Peyer's patch (tissue), 4 donors: ENCODE results near the gene FARS2.

Experiments
- POLR2A ChIP-seq, 2 donors: fragments of 450-650 bp; IDR thresholded peaks; one replicate each; pipeline ENCODE4 v1.5.1; 2017; ENCODE audit warnings: antibody characterized with exemption in 2 of 2, mild to moderate bottlenecking in 2 of 2, moderate library complexity in 2 of 2
- TF ChIP-seq, protein P1 (sequence below), 6 experiments: fragments of 450-650 bp in 4 of 6; fragments of 200-600 bp in 2 of 6; sonication (generic) in 1 of 6; IDR thresholded peaks; one replicate each; pipeline ENCODE4 v1.5.1; 2017 to 2019; ENCODE audit warnings: antibody characterized with exemption in 6 of 6, mild to moderate bottlenecking in 3 of 6, moderate library complexity in 1 of 6

DNA sequence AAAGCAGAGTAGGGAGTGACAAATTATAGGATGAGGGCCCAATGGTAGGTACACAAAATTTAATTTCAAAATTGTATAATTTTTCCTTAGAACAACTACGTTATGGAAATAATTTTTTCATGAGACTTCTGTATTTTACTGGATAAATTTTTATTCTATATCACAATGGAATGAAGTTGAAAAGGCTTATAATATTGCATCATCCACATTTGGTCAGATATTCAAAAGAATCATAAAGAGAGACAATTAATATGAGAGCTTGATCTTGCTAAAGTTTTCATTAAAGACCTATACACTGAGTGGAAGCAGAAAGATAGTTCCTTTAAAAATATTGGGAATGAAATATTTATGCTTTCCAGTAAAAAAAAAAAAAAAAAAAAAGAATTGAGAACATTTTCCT lies 242.8 kb downstream of the FARS2 start:
- TF ChIP-seq, protein P1, sequence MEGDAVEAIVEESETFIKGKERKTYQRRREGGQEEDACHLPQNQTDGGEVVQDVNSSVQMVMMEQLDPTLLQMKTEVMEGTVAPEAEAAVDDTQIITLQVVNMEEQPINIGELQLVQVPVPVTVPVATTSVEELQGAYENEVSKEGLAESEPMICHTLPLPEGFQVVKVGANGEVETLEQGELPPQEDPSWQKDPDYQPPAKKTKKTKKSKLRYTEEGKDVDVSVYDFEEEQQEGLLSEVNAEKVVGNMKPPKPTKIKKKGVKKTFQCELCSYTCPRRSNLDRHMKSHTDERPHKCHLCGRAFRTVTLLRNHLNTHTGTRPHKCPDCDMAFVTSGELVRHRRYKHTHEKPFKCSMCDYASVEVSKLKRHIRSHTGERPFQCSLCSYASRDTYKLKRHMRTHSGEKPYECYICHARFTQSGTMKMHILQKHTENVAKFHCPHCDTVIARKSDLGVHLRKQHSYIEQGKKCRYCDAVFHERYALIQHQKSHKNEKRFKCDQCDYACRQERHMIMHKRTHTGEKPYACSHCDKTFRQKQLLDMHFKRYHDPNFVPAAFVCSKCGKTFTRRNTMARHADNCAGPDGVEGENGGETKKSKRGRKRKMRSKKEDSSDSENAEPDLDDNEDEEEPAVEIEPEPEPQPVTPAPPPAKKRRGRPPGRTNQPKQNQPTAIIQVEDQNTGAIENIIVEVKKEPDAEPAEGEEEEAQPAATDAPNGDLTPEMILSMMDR (IDR thresholded peaks at IDR 0.05) = no peak
- TF ChIP-seq POLR2A (IDR thresholded peaks at IDR 0.05) = no peak
